ENCODE measurements around the gene USP3. TPM values are rescaled to one million over a fixed set of nuclear protein-coding genes. Genes with fewer than 3 reads are reported as not detected.

The USP3 gene
- total and polyA plus RNA-seq, 2 of the 13 experiments (the other 11 are each of a cell fraction or from before 2014, with no cell fraction given) = 14.3 to 61.2 TPM

- BruUV-seq (replicated peaks) = no TSS peak
- peaks cover 25 to 62% of the 10 kb centered on the region in 2 experiments for H3K36me3 ChIP-seq (replicated peaks in 1 of 2; ENCODE audit: control insufficient read depth in 1 of 2, insufficient read depth in 2 of 2, low read length in 2 of 2)
- no peaks in the 10 kb centered on the region for H3K79me2 ChIP-seq (ENCODE audit: insufficient read depth, low read length)
- no peaks in the 10 kb centered on the region for H3K9me3 ChIP-seq (ENCODE audit: low read length)
- H2AFZ ChIP-seq (ENCODE audit: low read length) = no peak overlapping the region
- H3K4me3 ChIP-seq (replicated peaks in 1 of 3; ENCODE audit: insufficient read depth in 1 of 3, low read depth in 2 of 3, low read length in 3 of 3) = no peak overlapping the region
- ATAC-seq = no peak
- no peak for DNase-seq (ENCODE audit: low spot score)
- ChIA-PET POLR2A (no interaction called here), CTCF (ENCODE audit: low intra/inter-chr PET ratio, low total read pairs) (no interaction called here)
- H3K27me3 ChIP-seq (ENCODE audit: control insufficient read depth in 1 of 2, insufficient read depth in 2 of 2, low read length in 2 of 2) = no peaks in the 10 kb centered on the region
- intact Hi-C loops (cut with micrococcal nuclease; ENCODE audit: unreplicated experiment) (no loop called here), in situ Hi-C loops (cut with HindIII; ENCODE audit: extremely low pct_ligation_motif_present, low pct_unique_long_range_greater_than_20kb) (loop anchor here (25.0 kb wide), 1 partner anchor 274 kb away; the partner anchor contains the start of gene APH1B)
- 98% methylated on average over 6 of the region's 6 CpGs for WGBS (ENCODE audit: low lambda C conversion rate)
- H4K20me1 ChIP-seq (ENCODE audit: insufficient read depth, low read length) = no peaks in the 10 kb centered on the region
- H3K9ac ChIP-seq (ENCODE audit: insufficient read depth, low read depth, low read length) = no peak overlapping the region
- H3K27ac ChIP-seq (ENCODE audit: extremely low read length, insufficient read depth, low read length) = no peak overlapping the region
- H3K4me1 ChIP-seq (ENCODE audit: insufficient read depth, low read length) = no peaks in the 10 kb centered on the region
- no peak for FAIRE-seq
- H3K4me2 ChIP-seq (ENCODE audit: low read depth, low read length) = no peak overlapping the region
- no peak for TF ChIP-seq ZNF629 (CRISPR knock-in tag; conservative IDR thresholded peaks at IDR 0.05)
- TF ChIP-seq TCF12 (IDR thresholded peaks at IDR 0.05) = no peak
- no peak for TF ChIP-seq TCF12 (CRISPR knock-in tag; IDR thresholded peaks at IDR 0.05)
- TF ChIP-seq RFXAP (CRISPR knock-in tag; IDR thresholded peaks at IDR 0.05; ENCODE audit: borderline replicate concordance) = no peak
Measured at GRCh38 chr15:63560741-63561448, 56.5 kb downstream of the USP3 start.

GRCh38 chr15:63564093-63564492, 59.7 kb downstream of the USP3 start:
- in situ Hi-C loops (cut with HindIII; ENCODE audit: extremely low pct_ligation_motif_present, low pct_unique_long_range_greater_than_20kb) = loop anchor here (25.0 kb wide), 1 partner anchor 277 kb away; the partner anchor contains the start of gene APH1B
- Histone ChIP-seq H3K79me2 (ENCODE audit: insufficient read depth, low read length) (no peaks in the 10 kb centered on the region), H3K4me1 (ENCODE audit: insufficient read depth, low read length) (no peaks in the 10 kb centered on the region), H3K4me3 (replicated peaks in 1 of 3; ENCODE audit: insufficient read depth in 1 of 3, low read depth in 2 of 3, low read length in 3 of 3) (no peak overlapping the region), H3K9me3 (ENCODE audit: low read length) (no peaks in the 10 kb centered on the region), H4K20me1 (ENCODE audit: insufficient read depth, low read length) (no peaks in the 10 kb centered on the region; the same call in 1 of the 2 replicates), H3K27ac (ENCODE audit: extremely low read length, insufficient read depth, low read length) (no peak overlapping the region), H3K4me2 (ENCODE audit: low read depth, low read length) (no peak overlapping the region), H3K36me3 (replicated peaks in 1 of 2; ENCODE audit: control insufficient read depth in 1 of 2, insufficient read depth in 2 of 2, low read length in 2 of 2) (peaks cover 24 to 56% of the 10 kb centered on the region in 2 experiments), H2AFZ (ENCODE audit: low read length) (no peak overlapping the region), H3K9ac (ENCODE audit: insufficient read depth, low read depth, low read length) (no peak overlapping the region), H3K27me3 (ENCODE audit: control insufficient read depth in 1 of 2, insufficient read depth in 2 of 2, low read length in 2 of 2) (no peaks in the 10 kb centered on the region)
- CTCF ChIA-PET (ENCODE audit: low intra/inter-chr PET ratio, low total read pairs) = no interaction called here
- POLR2A ChIA-PET = no interaction called here
- WGBS (ENCODE audit: low lambda C conversion rate) = 37% methylated on average over 3 of the region's 3 CpGs
- FAIRE-seq (no peak), ATAC-seq (no peak), DNase-seq (ENCODE audit: low spot score) (no peak)
- BruUV-seq (replicated peaks) = no TSS peak
- intact Hi-C loops (cut with micrococcal nuclease; ENCODE audit: unreplicated experiment) = no loop called here
- no peak for TF ChIP-seq ZNF670 (CRISPR knock-in tag; IDR thresholded peaks at IDR 0.05; ENCODE audit: borderline replicate concordance)
- 0 out of 2 replicates have a peak, but pooled peaks have one; percentile 21 for TF ChIP-seq ZNF629 (CRISPR knock-in tag; conservative IDR thresholded peaks at IDR 0.05)
- no peak for TF ChIP-seq RARA (CRISPR knock-in tag; IDR thresholded peaks at IDR 0.05)
- TF ChIP-seq FOSL2 (CRISPR knock-in tag; IDR thresholded peaks at IDR 0.05) = no peak
- TF ChIP-seq FLYWCH1 (CRISPR knock-in tag; IDR thresholded peaks at IDR 0.05) = no peak

Measured in HepG2 (cell line).